Neural crest cell (in vitro differentiated cells): ENCODE data around the gene SYT15. TPM values are rescaled to one million over a fixed set of nuclear protein-coding genes. Genes with fewer than 3 reads are reported as not detected.
"Not testable (repeated sequence)": the region's sequence is repeated elsewhere in the genome, so short reads cannot be mapped to it uniquely, and the experiment has no call there.

Experiments used
- DNase-seq: peaks from one replicate; pipeline ENCODE4 v3.0.0; 2021; ENCODE audit warnings: low read depth, mixed read lengths, low spot score
- H3K27ac Mint-ChIP-seq: one replicate; pipeline ENCODE4 v1.8.0; 2021; ENCODE audit warnings: mild to moderate bottlenecking, mixed read lengths; ENCODE audit not compliant: unreplicated experiment
- H3K27me3 Mint-ChIP-seq: 2 replicates; pipeline ENCODE4 v1.8.0; 2021; ENCODE audit warnings: low read depth, mild to moderate bottlenecking, mixed read lengths
- H3K36me3 Mint-ChIP-seq: 2 replicates; pipeline ENCODE4 v1.8.0; 2021; ENCODE audit warnings: low read depth, mild to moderate bottlenecking, mixed read lengths
- H3K4me1 Mint-ChIP-seq: 2 replicates; pipeline ENCODE4 v1.8.0; 2021; ENCODE audit warnings: mixed read lengths
- H3K4me3 Mint-ChIP-seq: one replicate; pipeline ENCODE4 v1.8.0; 2021; ENCODE audit warnings: mild to moderate bottlenecking, mixed read lengths
- H3K9me3 Mint-ChIP-seq: 2 replicates; pipeline ENCODE4 v1.8.0; 2021; ENCODE audit warnings: mixed read lengths
- long read RNA-seq: library from polyadenylated mRNA; unstranded; transcript quantifications from one replicate; pipeline ENCODE4 v2.0.0, GENCODE V29; 2020
- total RNA-seq: library from RNA; stranded (reverse); gene quantifications from 2 replicates; pipeline ENCODE4 v1.2.1, GENCODE V29; 2021
- TF ChIP-seq, protein P1 (sequence below): fragments of 200-600 bp; sonication (generic); conservative IDR thresholded peaks from 2 replicates; pipeline ENCODE4 v1.5.0; 2021; ENCODE audit warnings: antibody characterized with exemption, mild to moderate bottlenecking

The SYT15 gene
- total RNA-seq, result 1.4 and 1.6 TPM in 2 replicates
- long read RNA-seq, partial matches to known transcripts, result 0 of 1 reads
- long read RNA-seq, other reads (novel, unspliced or antisense), result 1 of 1 reads

- not testable (repeated sequence) for H3K4me1 Mint-ChIP-seq, H3K36me3 Mint-ChIP-seq, DNase-seq, H3K27ac Mint-ChIP-seq, H3K27me3 Mint-ChIP-seq, H3K9me3 Mint-ChIP-seq, H3K4me3 Mint-ChIP-seq
These were observed at the start of gene SYT15 for GRCh38 chr10:46578474-46579178. SYT15 (plus strand) TSS chr10:46579128; CDS start chr10:46579169, 41 bp downstream.

- H3K27ac Mint-ChIP-seq, H3K9me3 Mint-ChIP-seq, H3K4me3 Mint-ChIP-seq, H3K36me3 Mint-ChIP-seq, DNase-seq, H3K27me3 Mint-ChIP-seq, H3K4me1 Mint-ChIP-seq: not testable (repeated sequence)
These were observed 49.2 kb upstream of the SYT15 start for GRCh38 chr10:46529742-46530141.

DNA sequence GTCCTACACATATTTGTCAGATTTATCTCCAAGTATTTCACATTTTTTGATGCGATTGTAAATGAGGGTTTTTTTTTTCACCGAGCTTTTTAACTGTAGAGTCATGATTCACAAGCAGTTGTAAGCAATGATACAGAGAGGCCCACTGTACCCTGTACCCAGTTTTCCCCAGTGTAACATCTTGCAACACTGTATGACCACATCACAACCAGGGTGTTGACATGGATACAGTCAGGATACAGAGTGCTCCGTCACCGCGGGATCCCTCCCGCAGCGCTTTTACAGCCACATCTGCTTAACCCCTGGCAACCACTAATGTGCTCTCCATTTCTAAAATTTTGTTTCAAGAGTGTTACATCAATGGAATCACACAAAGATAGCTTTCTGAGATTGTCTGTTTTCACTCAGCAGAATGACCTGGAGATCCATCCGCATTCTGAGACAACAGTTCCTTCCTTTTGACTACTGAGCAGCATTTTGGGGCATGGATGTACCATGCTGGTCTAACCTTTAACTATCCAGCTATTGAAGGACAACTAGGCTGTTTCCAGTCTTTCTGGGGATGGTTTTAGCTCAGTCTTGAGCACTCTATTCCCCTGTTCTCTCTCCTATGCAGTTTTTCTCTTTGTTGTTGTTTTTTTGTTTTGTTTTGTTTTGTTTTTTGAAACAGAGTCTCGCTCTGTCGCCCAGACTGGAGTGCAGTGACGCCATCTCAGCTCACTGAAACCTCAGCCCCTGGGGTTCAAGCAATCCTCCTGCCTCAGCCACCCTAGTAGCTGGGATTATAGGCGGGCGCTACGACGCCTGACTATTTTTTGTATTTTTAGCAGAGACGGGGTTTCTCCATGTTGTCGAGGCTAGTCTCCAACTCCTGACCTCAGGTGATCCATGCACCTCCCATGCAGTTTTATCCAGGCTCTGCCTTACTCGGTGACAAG, 48.4 kb upstream of the SYT15 start:
- DNase-seq, result no peak
- TF ChIP-seq, protein P1, sequence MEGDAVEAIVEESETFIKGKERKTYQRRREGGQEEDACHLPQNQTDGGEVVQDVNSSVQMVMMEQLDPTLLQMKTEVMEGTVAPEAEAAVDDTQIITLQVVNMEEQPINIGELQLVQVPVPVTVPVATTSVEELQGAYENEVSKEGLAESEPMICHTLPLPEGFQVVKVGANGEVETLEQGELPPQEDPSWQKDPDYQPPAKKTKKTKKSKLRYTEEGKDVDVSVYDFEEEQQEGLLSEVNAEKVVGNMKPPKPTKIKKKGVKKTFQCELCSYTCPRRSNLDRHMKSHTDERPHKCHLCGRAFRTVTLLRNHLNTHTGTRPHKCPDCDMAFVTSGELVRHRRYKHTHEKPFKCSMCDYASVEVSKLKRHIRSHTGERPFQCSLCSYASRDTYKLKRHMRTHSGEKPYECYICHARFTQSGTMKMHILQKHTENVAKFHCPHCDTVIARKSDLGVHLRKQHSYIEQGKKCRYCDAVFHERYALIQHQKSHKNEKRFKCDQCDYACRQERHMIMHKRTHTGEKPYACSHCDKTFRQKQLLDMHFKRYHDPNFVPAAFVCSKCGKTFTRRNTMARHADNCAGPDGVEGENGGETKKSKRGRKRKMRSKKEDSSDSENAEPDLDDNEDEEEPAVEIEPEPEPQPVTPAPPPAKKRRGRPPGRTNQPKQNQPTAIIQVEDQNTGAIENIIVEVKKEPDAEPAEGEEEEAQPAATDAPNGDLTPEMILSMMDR, result no peak
- Mint-ChIP-seq H3K36me3 (no peaks in the 10 kb centered on the region), H3K27me3 (no peaks in the 10 kb centered on the region), H3K4me3 (no peak overlapping the region), H3K27ac (no peak overlapping the region), H3K4me1 (no peaks in the 10 kb centered on the region), H3K9me3 (no peaks in the 10 kb centered on the region)

- not testable (repeated sequence) for H3K4me1 Mint-ChIP-seq, DNase-seq, H3K9me3 Mint-ChIP-seq, H3K36me3 Mint-ChIP-seq, H3K27ac Mint-ChIP-seq, H3K4me3 Mint-ChIP-seq, H3K27me3 Mint-ChIP-seq
These were observed 46.7 kb upstream of the SYT15 start for GRCh38 chr10:46532256-46532655.

GRCh38 chr10:46534828-46535524, 44.0 kb upstream of the SYT15 start:
- Mint-ChIP-seq H3K4me3 (no peak overlapping the region), H3K4me1 (no peaks in the 10 kb centered on the region), H3K9me3 (no peaks in the 10 kb centered on the region), H3K36me3 (no peaks in the 10 kb centered on the region), H3K27me3 (peaks cover 23% of the 10 kb centered on the region), H3K27ac (no peak overlapping the region)
- DNase-seq, result no peak
- TF ChIP-seq, protein P1, result no peak

- no peaks in the 10 kb centered on the region for H3K9me3 Mint-ChIP-seq
- peaks cover 32% of the 10 kb centered on the region for H3K27me3 Mint-ChIP-seq
- H3K4me3 Mint-ChIP-seq, result no peak overlapping the region
- H3K36me3 Mint-ChIP-seq, result no peaks in the 10 kb centered on the region
- no peak overlapping the region for H3K27ac Mint-ChIP-seq
- TF ChIP-seq, protein P1, result no peak
- H3K4me1 Mint-ChIP-seq, result peaks cover 5% of the 10 kb centered on the region
- no peak for DNase-seq
These were observed 42.8 kb upstream of the SYT15 start for GRCh38 chr10:46536171-46536570.
